ENCODE results near the gene GNAT1.
"Not testable (repeated sequence)": the region's sequence is repeated elsewhere in the genome, so short reads cannot be mapped to it uniquely, and the experiment has no call there.

The GNAT1 gene

GRCh38 chr3:50220109-50220508, 28.7 kb downstream of the GNAT1 start:
- no peaks in the 10 kb centered on the region for H3K36me3 Mint-ChIP-seq
- no peaks in the 10 kb centered on the region for H3K9me3 Mint-ChIP-seq
- DNase-seq (ENCODE audit: low spot score in 2 of 2) = no peak
- no peak for ATAC-seq (ENCODE audit: low read depth)
- no peak overlapping the region for H3K27ac Mint-ChIP-seq
- H3K4me1 Mint-ChIP-seq = no peaks in the 10 kb centered on the region
- H3K27me3 Mint-ChIP-seq = peaks cover 15% of the 10 kb centered on the region
- no peak overlapping the region for H3K4me3 Mint-ChIP-seq

- Mint-ChIP-seq H3K27ac (no peak overlapping the region), H3K4me1 (peaks cover under 1% of the 10 kb centered on the region)
- DNase-seq (ENCODE audit: low spot score in 2 of 2) = no peak
These were observed 29.6 kb downstream of the GNAT1 start for GRCh38 chr3:50221051-50221410.

DNA sequence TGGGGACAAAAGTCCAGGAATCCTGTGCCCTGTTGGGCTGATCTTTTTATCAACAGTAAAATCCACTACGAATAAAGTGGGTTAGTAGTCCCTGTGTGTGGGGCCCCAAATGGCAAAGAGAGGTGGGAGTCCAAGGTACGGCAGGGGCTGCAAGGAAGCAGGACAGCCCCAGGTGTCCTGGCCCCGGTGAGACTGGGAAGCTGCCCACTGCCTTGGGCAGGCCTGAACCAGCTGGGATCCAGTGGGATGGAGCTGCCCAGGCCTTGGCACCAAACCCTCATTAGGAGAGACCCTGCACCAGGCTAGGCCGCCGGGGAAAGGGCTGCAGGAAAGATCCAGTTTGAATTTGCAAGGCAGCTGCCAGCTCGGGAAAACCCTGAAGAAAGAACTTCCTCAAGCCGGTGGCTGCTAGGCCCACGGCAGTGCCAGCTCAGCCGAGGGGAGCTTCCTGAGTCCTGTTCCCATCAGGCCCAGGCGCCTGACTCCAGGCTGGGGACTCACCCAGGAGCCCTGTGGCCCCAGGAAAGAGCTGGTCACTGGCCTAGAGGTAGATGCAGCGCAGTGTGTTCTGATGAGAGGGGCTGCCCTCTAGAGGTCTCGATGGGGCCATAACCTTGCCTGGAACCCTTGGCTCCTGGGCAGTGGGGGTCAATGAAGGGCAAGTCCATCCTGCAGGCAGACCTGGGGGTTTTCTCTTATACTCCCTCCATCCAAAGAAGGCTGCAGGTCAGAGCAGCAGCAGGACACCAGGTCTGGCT, 30.2 kb downstream of the GNAT1 start:
- DNase-seq (ENCODE audit: low spot score in 2 of 2) = no peak
- ATAC-seq (ENCODE audit: low read depth) = no peak
- no peaks in the 10 kb centered on the region for H3K9me3 Mint-ChIP-seq
- peaks cover 2% of the 10 kb centered on the region for H3K4me1 Mint-ChIP-seq
- H3K4me3 Mint-ChIP-seq = no peak overlapping the region
- no peaks in the 10 kb centered on the region for H3K36me3 Mint-ChIP-seq
- H3K27ac Mint-ChIP-seq = no peak overlapping the region
- peaks cover 10% of the 10 kb centered on the region for H3K27me3 Mint-ChIP-seq

More at GRCh38 chr3:50221051-50221410, 29.6 kb downstream of the GNAT1 start:
- Mint-ChIP-seq H3K4me3 (no peak overlapping the region), H3K36me3 (no peaks in the 10 kb centered on the region), H3K27me3 (peaks cover 11% of the 10 kb centered on the region), H3K9me3 (no peaks in the 10 kb centered on the region)
- no peak for ATAC-seq (ENCODE audit: low read depth)

DNA sequence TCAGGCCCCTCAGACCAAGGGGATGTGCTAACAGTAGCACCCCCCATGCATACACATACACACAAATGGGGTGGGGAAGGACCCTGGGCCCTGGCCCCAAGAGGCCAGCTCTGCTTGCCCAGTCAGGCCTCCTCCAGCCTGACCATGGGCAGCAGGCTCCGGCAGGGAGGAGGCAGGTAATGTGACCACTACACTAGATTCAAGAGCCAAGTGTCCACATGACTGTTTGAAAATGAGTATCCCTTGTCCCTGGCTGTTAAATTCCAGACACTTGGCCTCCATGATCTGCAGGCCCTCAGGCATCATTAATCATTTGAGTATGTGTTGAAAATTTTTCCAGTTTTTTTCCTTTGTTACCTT, 30.7 kb downstream of the GNAT1 start:
- Mint-ChIP-seq H3K9me3 (no peaks in the 10 kb centered on the region), H3K36me3 (no peaks in the 10 kb centered on the region), H3K4me3 (no peak overlapping the region), H3K27ac (no peak overlapping the region), H3K4me1 (peaks cover 6% of the 10 kb centered on the region), H3K27me3 (peaks cover 10% of the 10 kb centered on the region)
- no peak for ATAC-seq (ENCODE audit: low read depth)
- no peak for DNase-seq (ENCODE audit: low spot score in 2 of 2)

DNA sequence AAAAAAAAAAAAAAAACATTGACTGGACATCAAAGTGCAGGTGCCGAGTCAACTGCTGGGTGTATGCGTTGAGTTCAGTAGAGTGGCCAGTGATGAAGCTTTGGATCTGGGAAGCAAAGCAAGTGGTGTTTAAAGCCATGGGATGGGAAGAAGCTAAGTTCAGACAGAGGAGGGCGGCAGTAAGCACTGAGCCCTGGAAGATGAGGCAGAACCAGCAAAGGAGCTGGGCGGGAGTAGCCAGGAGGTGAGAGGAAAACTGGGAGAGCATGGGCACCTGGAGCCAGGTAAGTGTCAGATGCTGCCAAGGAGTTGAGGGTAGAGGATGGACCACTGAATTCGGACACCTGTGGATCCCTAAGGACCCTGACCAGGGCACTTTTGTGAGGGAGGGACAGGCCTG, 33.2 kb downstream of the GNAT1 start:
- peaks cover 7% of the 10 kb centered on the region for H3K27me3 Mint-ChIP-seq
- peaks cover 18% of the 10 kb centered on the region for H3K4me1 Mint-ChIP-seq
- peak overlapping the region; percentile 24 for H3K4me3 Mint-ChIP-seq
- DNase-seq (ENCODE audit: low spot score in 2 of 2) (no peak), ATAC-seq (ENCODE audit: low read depth) (no peak)
- no peaks in the 10 kb centered on the region for H3K9me3 Mint-ChIP-seq
- H3K36me3 Mint-ChIP-seq = no peaks in the 10 kb centered on the region
- no peak overlapping the region for H3K27ac Mint-ChIP-seq

DNA sequence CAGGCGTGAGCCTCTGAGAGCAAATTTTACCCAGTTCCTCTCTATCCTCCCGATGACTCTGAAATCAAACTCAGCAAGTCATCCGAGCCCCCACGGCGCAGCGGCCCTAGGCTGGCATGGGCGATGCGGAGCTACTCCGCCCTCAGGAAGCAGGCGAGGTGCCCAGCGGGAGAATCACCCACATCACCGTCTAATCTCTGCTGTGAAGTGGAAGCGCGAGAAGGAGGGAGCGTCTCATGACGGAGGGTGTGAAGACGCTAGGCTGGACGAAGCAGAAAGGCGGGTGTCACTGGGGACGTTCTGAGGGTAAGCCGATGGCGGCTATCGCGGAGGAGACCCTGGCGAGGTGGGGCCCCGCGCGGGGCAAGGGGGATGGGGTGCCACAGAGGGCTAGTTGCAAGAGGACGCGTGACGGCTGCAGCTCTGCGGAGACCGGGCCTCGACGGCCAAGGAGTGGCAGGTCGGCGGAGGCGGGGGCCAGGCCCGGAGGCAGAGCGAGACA, 35.5 kb downstream of the GNAT1 start:
- H3K27ac Mint-ChIP-seq = peak overlapping the region; percentile 39
- H3K9me3 Mint-ChIP-seq = no peaks in the 10 kb centered on the region
- peaks cover 7% of the 10 kb centered on the region for H3K27me3 Mint-ChIP-seq
- peak in 1 of 2 donors; percentile 61 for DNase-seq (ENCODE audit: low spot score in 2 of 2)
- no peaks in the 10 kb centered on the region for H3K36me3 Mint-ChIP-seq
- H3K4me1 Mint-ChIP-seq = peaks cover 27% of the 10 kb centered on the region
- peak overlapping the region; percentile 94 for H3K4me3 Mint-ChIP-seq
- peak; percentile 8 for ATAC-seq (ENCODE audit: low read depth)

DNA sequence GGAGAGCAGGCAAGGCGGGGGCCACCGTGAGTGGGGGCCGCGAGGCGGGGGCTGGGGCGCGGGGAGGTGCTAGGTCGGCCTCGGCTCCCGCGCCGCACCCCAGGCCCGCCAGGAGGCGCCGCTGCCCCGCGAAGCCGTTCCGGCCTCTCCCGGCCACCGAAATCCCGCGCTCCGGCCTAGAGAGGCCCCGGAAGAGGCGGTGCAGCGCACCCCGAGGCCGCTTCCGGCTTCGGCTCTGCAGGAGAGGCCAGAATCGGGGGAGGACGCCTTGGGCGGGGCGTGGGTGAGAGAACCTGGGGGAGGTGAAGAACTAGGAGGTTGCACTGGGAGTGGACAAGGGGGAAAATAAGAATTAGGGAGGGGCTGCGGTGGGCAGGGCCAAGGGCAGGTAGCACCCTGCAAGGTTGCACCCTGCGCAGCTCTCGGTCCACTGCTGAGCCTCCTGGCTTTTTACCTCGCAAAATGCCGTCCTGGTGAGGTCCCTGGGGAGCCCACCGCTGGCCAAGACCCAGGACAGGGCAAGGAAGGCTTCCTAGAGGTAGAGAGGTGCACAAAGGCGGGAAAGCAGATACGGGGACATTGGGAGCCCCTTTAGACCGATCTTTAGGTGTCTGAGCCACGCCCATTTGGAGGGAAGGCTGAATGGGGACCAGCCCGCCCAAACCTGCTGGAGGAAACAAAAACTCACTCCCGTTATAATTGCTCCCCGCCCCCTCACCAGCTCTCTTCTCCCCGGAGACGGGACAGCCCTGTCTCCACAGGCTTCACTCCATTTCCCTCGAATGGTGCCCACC, 36.2 kb downstream of the GNAT1 start:
- Mint-ChIP-seq H3K27ac (peak overlapping the region; percentile 39), H3K9me3 (no peaks in the 10 kb centered on the region), H3K27me3 (peaks cover 7% of the 10 kb centered on the region), H3K4me1 (peaks cover 28% of the 10 kb centered on the region), H3K36me3 (no peaks in the 10 kb centered on the region), H3K4me3 (peak overlapping the region; percentile 94)
- ATAC-seq (ENCODE audit: low read depth) (peak; percentile 80), DNase-seq (ENCODE audit: low spot score in 2 of 2) (peak; percentile 92)

DNA sequence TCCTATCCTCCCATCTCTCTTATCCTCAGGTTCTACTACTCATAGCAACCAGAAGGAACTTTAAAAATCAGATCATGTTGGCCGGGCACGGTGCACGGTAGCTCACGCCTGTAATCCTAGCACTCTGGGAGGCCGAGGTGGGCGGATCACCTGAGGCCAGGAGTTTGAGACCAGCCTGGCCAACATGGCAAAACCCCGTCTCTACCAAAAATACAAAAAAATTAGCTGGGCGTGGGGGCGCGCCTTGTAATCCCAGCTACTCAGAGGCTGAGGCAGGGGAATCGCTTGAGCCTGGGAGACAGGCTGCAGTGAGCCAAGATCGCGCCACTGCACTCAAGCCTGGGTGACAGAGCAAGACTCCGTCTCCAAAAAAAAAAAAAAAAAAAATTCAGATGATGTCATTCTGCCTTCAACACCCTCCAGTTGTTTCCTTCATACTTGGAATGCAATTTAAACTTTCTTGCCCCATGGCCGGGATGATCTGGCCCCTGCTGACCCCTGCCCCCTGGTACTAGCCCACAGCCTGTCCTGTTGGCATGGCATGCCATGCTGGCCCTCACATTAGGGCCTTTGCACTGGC, 36.9 kb downstream of the GNAT1 start:
- not testable (repeated sequence) for H3K9me3 Mint-ChIP-seq; ATAC-seq (ENCODE audit: low read depth); H3K36me3 Mint-ChIP-seq; DNase-seq (ENCODE audit: low spot score in 2 of 2); H3K27me3 Mint-ChIP-seq
- peak overlapping the region; percentile 94 for H3K4me3 Mint-ChIP-seq
- peaks cover 31% of the 10 kb centered on the region for H3K4me1 Mint-ChIP-seq
- peak overlapping the region; percentile 39 for H3K27ac Mint-ChIP-seq

DNA sequence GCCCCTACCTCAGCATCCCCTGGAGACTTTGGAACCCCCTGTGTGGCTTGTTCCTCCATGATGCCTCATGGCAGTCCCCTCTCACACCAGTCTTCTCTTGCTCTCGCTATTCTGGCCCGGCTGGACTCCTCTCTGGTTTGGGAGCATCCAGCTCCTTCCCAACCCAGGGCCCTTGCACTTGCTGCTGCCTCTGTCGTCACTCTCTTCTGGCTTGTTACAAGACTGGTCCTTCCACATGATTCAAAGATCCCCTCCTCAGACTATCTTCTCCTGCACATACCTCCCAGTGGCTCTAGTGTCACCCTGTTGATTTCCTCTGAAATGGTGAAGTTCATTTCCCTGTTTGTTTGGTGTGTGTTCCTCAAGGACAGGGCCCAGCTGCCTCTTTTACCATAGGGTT, 38.1 kb downstream of the GNAT1 start:
- H3K27ac Mint-ChIP-seq = no peak overlapping the region
- ATAC-seq (ENCODE audit: low read depth) = no peak
- H3K36me3 Mint-ChIP-seq = no peaks in the 10 kb centered on the region
- peaks cover 34% of the 10 kb centered on the region for H3K4me1 Mint-ChIP-seq
- no peak overlapping the region for H3K4me3 Mint-ChIP-seq
- DNase-seq (ENCODE audit: low spot score in 2 of 2) = no peak
- H3K27me3 Mint-ChIP-seq = peaks cover 2% of the 10 kb centered on the region
- no peaks in the 10 kb centered on the region for H3K9me3 Mint-ChIP-seq

DNA sequence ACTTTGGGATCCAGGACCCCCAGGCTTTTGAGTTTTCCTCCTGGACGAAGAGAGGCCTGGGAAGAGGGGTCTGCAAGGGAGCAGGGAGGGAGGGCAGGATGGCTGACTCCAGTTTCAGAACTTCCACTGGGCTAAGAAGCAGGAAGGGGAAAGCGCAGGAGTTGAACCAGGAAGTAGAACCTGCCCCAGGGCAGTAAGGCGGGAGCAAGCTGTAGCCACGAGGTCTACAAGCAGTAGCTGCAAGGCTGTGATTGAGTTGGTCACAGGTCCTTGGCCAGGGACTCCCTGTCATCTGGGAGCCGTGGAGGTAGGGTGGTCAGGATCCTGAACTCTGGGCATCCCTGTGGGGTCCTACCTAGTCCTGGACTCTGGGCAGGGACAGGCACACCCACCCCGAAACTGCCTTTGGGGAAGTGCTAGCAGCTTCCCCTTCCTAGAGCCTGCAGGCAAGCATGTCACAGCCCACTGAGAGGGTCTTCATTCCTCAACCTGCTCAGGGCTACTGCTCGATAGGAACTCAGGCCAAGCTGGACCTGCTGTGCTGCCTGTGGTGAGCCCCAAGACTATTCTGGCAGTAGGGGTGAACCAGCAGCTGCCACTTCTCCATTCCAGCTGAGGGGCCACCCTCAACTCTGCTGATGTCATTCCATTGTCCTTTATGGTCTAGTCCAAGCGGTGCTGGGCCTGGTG, 38.8 kb downstream of the GNAT1 start:
- H3K36me3 Mint-ChIP-seq = no peaks in the 10 kb centered on the region
- peak overlapping the region; percentile 47 for H3K4me3 Mint-ChIP-seq
- ATAC-seq (ENCODE audit: low read depth) (no peak), DNase-seq (ENCODE audit: low spot score in 2 of 2) (peak in 1 of 2 donors; percentile 42)
- H3K27ac Mint-ChIP-seq = no peak overlapping the region
- H3K9me3 Mint-ChIP-seq = no peaks in the 10 kb centered on the region
- peaks cover 36% of the 10 kb centered on the region for H3K4me1 Mint-ChIP-seq
- H3K27me3 Mint-ChIP-seq = no peaks in the 10 kb centered on the region

DNA sequence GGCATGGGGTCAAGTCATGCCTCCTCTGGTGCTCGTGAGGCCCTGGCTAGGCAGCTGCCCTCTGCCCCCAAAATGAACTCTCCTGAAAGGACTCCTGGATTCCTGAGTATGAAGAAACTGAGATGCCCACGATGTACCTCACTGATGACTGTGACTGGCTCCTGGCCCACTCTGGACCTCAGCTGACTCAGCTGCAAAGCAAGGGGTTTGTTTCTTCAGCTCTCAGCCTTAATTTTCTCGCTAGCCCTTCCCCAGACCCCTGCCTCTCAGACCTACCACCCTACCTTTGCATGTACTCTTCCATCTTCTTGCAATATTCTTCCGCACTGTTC, 39.4 kb downstream of the GNAT1 start:
- no peaks in the 10 kb centered on the region for H3K36me3 Mint-ChIP-seq
- ATAC-seq (ENCODE audit: low read depth) = no peak
- no peaks in the 10 kb centered on the region for H3K27me3 Mint-ChIP-seq
- H3K27ac Mint-ChIP-seq = no peak overlapping the region
- DNase-seq (ENCODE audit: low spot score in 2 of 2) = no peak
- H3K4me3 Mint-ChIP-seq = peak overlapping the region; percentile 47
- H3K9me3 Mint-ChIP-seq = no peaks in the 10 kb centered on the region
- peaks cover 39% of the 10 kb centered on the region for H3K4me1 Mint-ChIP-seq

DNA sequence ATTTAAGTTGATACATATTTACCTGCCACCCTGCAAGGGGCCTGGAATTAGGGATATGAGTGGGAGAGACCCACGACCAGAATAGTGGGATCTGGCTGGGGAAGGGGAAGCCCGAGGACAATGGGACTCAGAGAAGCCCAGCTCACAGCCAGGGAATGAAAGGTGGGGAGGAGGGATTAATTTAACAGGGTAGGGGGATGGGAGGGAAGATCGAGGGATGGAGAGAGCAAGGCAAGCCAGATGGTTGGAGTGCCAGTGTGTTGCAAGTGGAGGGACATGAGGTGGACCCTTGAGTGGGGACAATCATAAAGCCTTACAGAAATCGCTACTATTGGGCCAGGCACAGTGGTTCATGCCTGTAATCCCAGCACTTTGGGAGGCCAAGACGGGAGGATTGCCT, 40.2 kb downstream of the GNAT1 start:
- H3K27ac Mint-ChIP-seq = no peak overlapping the region
- H3K27me3 Mint-ChIP-seq = no peaks in the 10 kb centered on the region
- peaks cover 36% of the 10 kb centered on the region for H3K4me1 Mint-ChIP-seq
- no peak for DNase-seq (ENCODE audit: low spot score in 2 of 2)
- H3K36me3 Mint-ChIP-seq = no peaks in the 10 kb centered on the region
- ATAC-seq (ENCODE audit: low read depth) = no peak
- H3K9me3 Mint-ChIP-seq = no peaks in the 10 kb centered on the region
- H3K4me3 Mint-ChIP-seq = no peak overlapping the region

DNA sequence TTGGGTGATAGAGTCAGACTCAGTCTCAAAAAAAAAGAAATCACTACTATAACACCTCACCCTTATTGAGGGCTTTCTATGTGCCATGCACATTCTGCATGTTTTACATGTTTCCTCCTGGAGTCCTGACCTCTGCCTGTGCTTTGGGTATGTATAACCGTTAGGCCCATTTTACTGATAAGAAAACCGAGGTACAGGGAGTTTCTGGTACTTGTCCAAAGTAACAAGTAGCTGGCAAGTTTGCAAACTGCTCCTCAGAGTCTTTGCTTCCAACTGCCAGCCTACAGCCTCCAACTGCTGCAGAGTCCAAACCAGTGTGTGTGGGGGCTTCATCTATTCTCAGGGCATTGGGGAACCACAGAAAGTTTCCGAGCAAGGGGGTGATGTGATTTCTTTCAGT, 40.9 kb downstream of the GNAT1 start:
- H3K4me3 Mint-ChIP-seq = no peak overlapping the region
- no peaks in the 10 kb centered on the region for H3K27me3 Mint-ChIP-seq
- H3K9me3 Mint-ChIP-seq = no peaks in the 10 kb centered on the region
- H3K36me3 Mint-ChIP-seq = peaks cover 4% of the 10 kb centered on the region
- ATAC-seq (ENCODE audit: low read depth) = no peak
- DNase-seq (ENCODE audit: low spot score in 2 of 2) = no peak
- no peak overlapping the region for H3K27ac Mint-ChIP-seq
- peaks cover 36% of the 10 kb centered on the region for H3K4me1 Mint-ChIP-seq

- DNase-seq (ENCODE audit: low spot score in 2 of 2) (no peak), ATAC-seq (ENCODE audit: low read depth) (no peak)
- peaks cover 4% of the 10 kb centered on the region for H3K36me3 Mint-ChIP-seq
- no peaks in the 10 kb centered on the region for H3K9me3 Mint-ChIP-seq
- H3K27ac Mint-ChIP-seq = no peak overlapping the region
- peaks cover 36% of the 10 kb centered on the region for H3K4me1 Mint-ChIP-seq
- H3K4me3 Mint-ChIP-seq = no peak overlapping the region
- no peaks in the 10 kb centered on the region for H3K27me3 Mint-ChIP-seq
These were observed 41.8 kb downstream of the GNAT1 start for GRCh38 chr3:50233176-50233575.
